ENCODE measurements around the gene TIMM44.

TIMM44 gene

GRCh38 chr19:7968008-7968795 lies 24.7 kb upstream of the TIMM44 start:
- TF ChIP-seq, protein P1, sequence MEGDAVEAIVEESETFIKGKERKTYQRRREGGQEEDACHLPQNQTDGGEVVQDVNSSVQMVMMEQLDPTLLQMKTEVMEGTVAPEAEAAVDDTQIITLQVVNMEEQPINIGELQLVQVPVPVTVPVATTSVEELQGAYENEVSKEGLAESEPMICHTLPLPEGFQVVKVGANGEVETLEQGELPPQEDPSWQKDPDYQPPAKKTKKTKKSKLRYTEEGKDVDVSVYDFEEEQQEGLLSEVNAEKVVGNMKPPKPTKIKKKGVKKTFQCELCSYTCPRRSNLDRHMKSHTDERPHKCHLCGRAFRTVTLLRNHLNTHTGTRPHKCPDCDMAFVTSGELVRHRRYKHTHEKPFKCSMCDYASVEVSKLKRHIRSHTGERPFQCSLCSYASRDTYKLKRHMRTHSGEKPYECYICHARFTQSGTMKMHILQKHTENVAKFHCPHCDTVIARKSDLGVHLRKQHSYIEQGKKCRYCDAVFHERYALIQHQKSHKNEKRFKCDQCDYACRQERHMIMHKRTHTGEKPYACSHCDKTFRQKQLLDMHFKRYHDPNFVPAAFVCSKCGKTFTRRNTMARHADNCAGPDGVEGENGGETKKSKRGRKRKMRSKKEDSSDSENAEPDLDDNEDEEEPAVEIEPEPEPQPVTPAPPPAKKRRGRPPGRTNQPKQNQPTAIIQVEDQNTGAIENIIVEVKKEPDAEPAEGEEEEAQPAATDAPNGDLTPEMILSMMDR (IDR thresholded peaks at IDR 0.05; ENCODE audit: low read depth, low read length): no peak
- Histone ChIP-seq H3K4me3 (ENCODE audit: low read depth, low read length) (no peak overlapping the region), H3K9me3 (no peaks in the 10 kb centered on the region), H3K4me1 (no peaks in the 10 kb centered on the region), H3K36me3 (peaks cover 64% of the 10 kb centered on the region), H3K27me3 (no peaks in the 10 kb centered on the region)
- DNase-seq: no peak

DNA sequence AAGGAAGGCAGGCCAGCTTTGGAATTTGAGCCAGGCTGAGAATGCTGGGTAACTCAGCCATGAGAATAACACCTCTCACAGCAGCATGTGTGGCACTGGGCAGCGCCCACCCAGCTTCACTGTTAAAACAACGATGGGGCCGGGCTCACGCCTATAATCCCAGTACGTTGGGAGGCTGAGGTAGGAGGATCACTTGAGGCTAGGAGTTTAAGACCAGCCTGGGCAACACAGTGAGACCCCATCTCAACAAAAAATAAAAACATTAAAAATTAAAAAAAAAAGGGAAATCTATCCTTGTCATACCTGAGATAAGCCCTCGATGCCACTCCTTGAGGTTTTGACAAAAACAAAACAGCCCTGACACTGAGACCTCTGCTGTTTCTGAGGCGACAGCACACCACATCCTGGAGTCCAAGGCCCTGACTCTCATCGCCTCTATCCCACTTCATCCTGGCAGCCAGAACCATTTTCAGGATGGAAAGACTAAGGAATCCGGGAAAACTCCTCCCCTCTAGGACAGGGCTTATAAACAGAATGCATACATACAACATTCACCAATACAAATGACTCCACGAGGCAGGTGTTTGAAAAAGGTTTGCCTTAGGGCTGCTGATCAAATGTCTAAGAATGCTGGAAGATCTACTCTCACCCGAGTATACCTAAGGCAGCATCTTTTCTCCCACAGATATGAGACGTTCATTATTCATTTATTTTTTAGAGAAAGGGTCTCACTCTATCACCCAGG lies 22.6 kb upstream of the TIMM44 start:
- TF ChIP-seq, protein P1 (IDR thresholded peaks at IDR 0.05; ENCODE audit: low read depth, low read length): no peak
- H3K36me3 ChIP-seq: peaks cover 66% of the 10 kb centered on the region
- H3K9me3 ChIP-seq: no peaks in the 10 kb centered on the region
- H3K4me3 ChIP-seq (ENCODE audit: low read depth, low read length): no peak overlapping the region
- no peaks in the 10 kb centered on the region for H3K4me1 ChIP-seq
- no peak for DNase-seq
- no peaks in the 10 kb centered on the region for H3K27me3 ChIP-seq

DNA sequence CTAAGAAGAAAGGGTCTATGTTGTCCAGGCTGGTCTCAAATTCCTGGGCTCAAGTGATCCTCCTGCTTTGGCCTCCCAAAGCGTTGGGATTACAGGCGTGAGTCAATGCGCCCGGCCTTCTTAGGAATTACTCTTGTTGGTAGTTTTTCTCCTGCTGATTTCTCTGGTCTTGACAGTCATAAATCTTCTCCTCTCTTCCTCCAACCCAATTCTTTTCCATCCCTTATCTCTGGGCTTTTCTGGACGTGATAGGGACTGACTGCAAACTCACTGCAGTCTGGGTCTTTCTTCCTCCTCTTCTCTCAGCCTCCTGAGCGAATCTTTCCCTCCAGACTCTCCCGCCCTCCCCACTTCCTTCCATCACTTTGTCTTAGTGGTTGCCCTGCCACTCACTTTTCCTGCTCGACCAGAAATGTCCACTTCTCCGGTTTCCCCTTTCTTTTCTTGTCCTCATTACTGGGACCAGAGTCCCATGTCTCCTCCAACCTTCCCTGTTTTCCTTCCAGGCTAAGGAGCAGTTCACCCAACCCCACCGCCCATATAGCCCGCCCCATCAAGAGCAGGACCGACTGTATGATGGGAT lies 21.9 kb upstream of the TIMM44 start:
- H3K4me3 ChIP-seq (ENCODE audit: low read depth, low read length): no peak overlapping the region
- no peak for DNase-seq
- peaks cover 65% of the 10 kb centered on the region for H3K36me3 ChIP-seq
- H3K27me3 ChIP-seq: no peaks in the 10 kb centered on the region
- TF ChIP-seq, protein P1 (IDR thresholded peaks at IDR 0.05; ENCODE audit: low read depth, low read length): no peak
- no peaks in the 10 kb centered on the region for H3K9me3 ChIP-seq
- H3K4me1 ChIP-seq: no peaks in the 10 kb centered on the region

- H3K36me3 ChIP-seq: peaks cover 52% of the 10 kb centered on the region
- TF ChIP-seq, protein P1 (IDR thresholded peaks at IDR 0.05; ENCODE audit: low read depth, low read length): no peak
- H3K27me3 ChIP-seq: no peaks in the 10 kb centered on the region
- H3K4me3 ChIP-seq (ENCODE audit: low read depth, low read length): no peak overlapping the region
- no peaks in the 10 kb centered on the region for H3K9me3 ChIP-seq
- no peaks in the 10 kb centered on the region for H3K4me1 ChIP-seq
- no peak for DNase-seq
Observed at GRCh38 chr19:7963566-7963965, 20.1 kb upstream of the TIMM44 start.

GRCh38 chr19:7962644-7963268 lies 19.3 kb upstream of the TIMM44 start:
- TF ChIP-seq, protein P1 (IDR thresholded peaks at IDR 0.05; ENCODE audit: low read depth, low read length): no peak
- no peaks in the 10 kb centered on the region for H3K4me1 ChIP-seq
- H3K36me3 ChIP-seq: peaks cover 56% of the 10 kb centered on the region
- H3K4me3 ChIP-seq (ENCODE audit: low read depth, low read length): no peak overlapping the region
- no peaks in the 10 kb centered on the region for H3K9me3 ChIP-seq
- DNase-seq: no peak
- H3K27me3 ChIP-seq: no peaks in the 10 kb centered on the region
